Transverse colon (tissue), 4 donors: ENCODE results near the gene RNF145.

Experiments
- EP300 ChIP-seq: sonication (generic); formaldehyde crosslinking; IDR thresholded peaks from one replicate; pipeline ENCODE4 v1.6.1; 2017; ENCODE audit warnings: antibody characterized with exemption, low read depth
- POLR2A ChIP-seq: fragments of 450-650 bp; IDR thresholded peaks from one replicate; pipeline ENCODE4 v1.6.1; 2016; ENCODE audit warnings: antibody characterized with exemption, mild to moderate bottlenecking, moderate library complexity
- POLR2AphosphoS5 ChIP-seq, 3 donors: sonication (generic); formaldehyde crosslinking; IDR thresholded peaks; one replicate each; pipeline ENCODE4 v1.6.1; 2016; ENCODE audit warnings: antibody characterized with exemption in 3 of 3
- TF ChIP-seq, protein P1 (sequence below), 5 experiments: fragments of 200-600 bp in 3 of 5; fragments of 450-650 bp in 2 of 5; sonication (generic) in 3 of 5; IDR thresholded peaks; 1 replicate in 2 of 5; 2 replicates in 3 of 5; pipeline ENCODE4 v1.5.1; 2016 to 2017; ENCODE audit warnings: antibody characterized with exemption in 5 of 5, inconsistent platforms in 3 of 5, mild to moderate bottlenecking in 2 of 5, moderate library complexity in 1 of 5

DNA sequence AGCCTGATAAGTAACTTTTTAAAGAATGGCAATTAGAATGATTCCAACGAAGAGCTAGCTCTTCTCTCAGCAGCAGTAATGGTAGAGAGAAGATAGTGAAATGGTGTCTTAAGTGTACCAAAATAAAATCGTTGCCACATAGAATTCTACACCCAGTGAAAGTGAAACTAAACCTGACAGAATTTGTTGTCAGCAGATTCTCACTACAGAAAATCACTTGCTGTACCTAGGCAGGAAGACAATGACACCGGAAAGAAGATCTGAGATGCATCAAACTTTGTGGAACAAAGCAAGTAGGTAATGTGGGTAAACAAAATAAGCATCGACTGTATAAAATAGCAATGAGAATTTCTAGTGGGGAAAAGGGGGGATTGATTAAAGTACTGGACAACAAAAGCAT lies 88.9 kb downstream of the RNF145 start:
- TF ChIP-seq, protein P1, sequence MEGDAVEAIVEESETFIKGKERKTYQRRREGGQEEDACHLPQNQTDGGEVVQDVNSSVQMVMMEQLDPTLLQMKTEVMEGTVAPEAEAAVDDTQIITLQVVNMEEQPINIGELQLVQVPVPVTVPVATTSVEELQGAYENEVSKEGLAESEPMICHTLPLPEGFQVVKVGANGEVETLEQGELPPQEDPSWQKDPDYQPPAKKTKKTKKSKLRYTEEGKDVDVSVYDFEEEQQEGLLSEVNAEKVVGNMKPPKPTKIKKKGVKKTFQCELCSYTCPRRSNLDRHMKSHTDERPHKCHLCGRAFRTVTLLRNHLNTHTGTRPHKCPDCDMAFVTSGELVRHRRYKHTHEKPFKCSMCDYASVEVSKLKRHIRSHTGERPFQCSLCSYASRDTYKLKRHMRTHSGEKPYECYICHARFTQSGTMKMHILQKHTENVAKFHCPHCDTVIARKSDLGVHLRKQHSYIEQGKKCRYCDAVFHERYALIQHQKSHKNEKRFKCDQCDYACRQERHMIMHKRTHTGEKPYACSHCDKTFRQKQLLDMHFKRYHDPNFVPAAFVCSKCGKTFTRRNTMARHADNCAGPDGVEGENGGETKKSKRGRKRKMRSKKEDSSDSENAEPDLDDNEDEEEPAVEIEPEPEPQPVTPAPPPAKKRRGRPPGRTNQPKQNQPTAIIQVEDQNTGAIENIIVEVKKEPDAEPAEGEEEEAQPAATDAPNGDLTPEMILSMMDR (IDR thresholded peaks at IDR 0.05): no peak
- TF ChIP-seq POLR2A (no peak), POLR2AphosphoS5 (IDR thresholded peaks at IDR 0.05) (no peak), EP300 (no peak)
